IMR-90 (cell line): Measurements from ENCODE around the gene ZNF618. TPM values are rescaled to one million over a fixed set of nuclear protein-coding genes. Genes with fewer than 3 reads are reported as not detected.

Experiments used
- ATAC-seq: fragments of 200-7000 bp; cut with Tn5 transposase; 2 replicates; pipeline ENCODE4 v1.9.1; 2020; ENCODE audit warnings: low read depth, mild to moderate bottlenecking, moderate library complexity
- BruUV-seq: library from RNA; stranded (reverse); fragments of 400-500 nt; replicated peaks from 2 replicates; lab custom pipeline; 2021; lab: Mats Ljungman, UMichigan
- CTCF ChIA-PET: fragments of 300-600 bp; formaldehyde crosslinking; extraction: SDS; loops from one replicate; lab custom pipeline; 2021; ENCODE audit warnings: antibody characterized with exemption; lab: Yijun Ruan, JAX
- POLR2A ChIA-PET: fragments of 300-600 bp; sonication (Branson Sonifier 250); formaldehyde crosslinking; loops from one replicate; lab custom pipeline; 2022; ENCODE audit warnings: antibody characterized with exemption; ENCODE audit not compliant: unreplicated experiment; lab: Charles Lee
- DNase-seq: peaks from one replicate; pipeline ENCODE4 v3.0.0; 2013
- H2AFZ ChIP-seq: replicated peaks from 2 replicates; pipeline ENCODE3; 2013; ENCODE audit warnings: low read length, mild to moderate bottlenecking; ENCODE audit not compliant: poor library complexity
- H2AK5ac ChIP-seq: 2 replicates; pipeline ENCODE4 v1.6.1; 2013; ENCODE audit warnings: low read depth, low read length, inconsistent platforms
- H2AK9ac ChIP-seq: replicated peaks from 2 replicates; pipeline ENCODE3; 2013; ENCODE audit warnings: mild to moderate bottlenecking, low read depth, low read length, moderate library complexity; ENCODE audit not compliant: poor library complexity
- H2BK120ac ChIP-seq: 2 replicates; pipeline ENCODE4 v1.6.1; 2013; ENCODE audit warnings: low read depth, low read length, inconsistent platforms
- H2BK15ac ChIP-seq: 3 replicates; pipeline ENCODE4 v1.6.1; 2013; ENCODE audit warnings: low read depth, low read length, inconsistent platforms
- H2BK20ac ChIP-seq: 2 replicates; pipeline ENCODE4 v1.6.1; 2013; ENCODE audit warnings: low read depth, mild to moderate bottlenecking, inconsistent platforms, low read length, moderate library complexity
- H2BK5ac ChIP-seq: 2 replicates; pipeline ENCODE4 v1.6.1; 2013; ENCODE audit warnings: mild to moderate bottlenecking, low read depth, low read length, inconsistent platforms; ENCODE audit not compliant: poor library complexity, severe bottlenecking
- H3K14ac ChIP-seq: replicated peaks from 2 replicates; pipeline ENCODE4 v1.6.1; 2013; ENCODE audit warnings: low read depth, low read length, inconsistent platforms
- H3K18ac ChIP-seq: 2 replicates; pipeline ENCODE4 v1.6.1; 2013; ENCODE audit warnings: low read depth, low read length, control low read depth
- H3K23ac ChIP-seq: 2 replicates; pipeline ENCODE4 v1.6.1; 2013; ENCODE audit warnings: low read depth, low read length, inconsistent platforms
- H3K27ac ChIP-seq: 2 replicates; pipeline ENCODE4 v1.5.1; 2013; ENCODE audit warnings: mild to moderate bottlenecking, control low read depth, low read length; ENCODE audit not compliant: insufficient read depth
- H3K27me3 ChIP-seq: 2 replicates; pipeline ENCODE4 v1.6.1; 2013; ENCODE audit warnings: low read length; ENCODE audit not compliant: control insufficient read depth, insufficient read depth
- H3K36me3 ChIP-seq: 2 replicates; pipeline ENCODE4 v1.6.1; 2013; ENCODE audit warnings: low read length, mixed read lengths; ENCODE audit not compliant: control insufficient read depth, insufficient read depth
- H3K4ac ChIP-seq: 2 replicates; pipeline ENCODE4 v1.6.1; 2013; ENCODE audit warnings: low read depth, low read length, inconsistent platforms
- H3K4me1 ChIP-seq: 2 replicates; pipeline ENCODE4 v1.6.1; 2013; ENCODE audit warnings: low read length, mixed read lengths; ENCODE audit not compliant: control insufficient read depth, insufficient read depth
- H3K4me2 ChIP-seq: 2 replicates; pipeline ENCODE4 v1.6.1; 2013; ENCODE audit warnings: low read depth, mild to moderate bottlenecking, control low read depth, low read length, moderate library complexity
- H3K4me3 ChIP-seq: 2 replicates; pipeline ENCODE4 v1.5.1; 2013; ENCODE audit warnings: low read depth, mild to moderate bottlenecking, control low read depth, low read length, moderate library complexity; ENCODE audit not compliant: insufficient read depth
- H3K56ac ChIP-seq: 2 replicates; pipeline ENCODE4 v1.6.1; 2013; ENCODE audit warnings: low read length, inconsistent platforms; ENCODE audit not compliant: insufficient read depth; ENCODE audit errors: extremely low read depth
- H3K79me1 ChIP-seq, 2 experiments: 2 replicates each; pipeline ENCODE4 v1.6.1; 2013; ENCODE audit warnings: low read length in 2 of 2, inconsistent platforms in 1 of 2, low read depth in 1 of 2
- H3K9ac ChIP-seq: 2 replicates; pipeline ENCODE4 v1.6.1; 2013; ENCODE audit warnings: low read depth, low read length, control low read depth
- H3K9me1 ChIP-seq: 2 replicates; pipeline ENCODE4 v1.6.1; 2013; ENCODE audit warnings: low read length, inconsistent platforms; ENCODE audit not compliant: insufficient read depth
- H3K9me3 ChIP-seq: 2 replicates; pipeline ENCODE4 v1.6.1; 2013; ENCODE audit warnings: low read length; ENCODE audit not compliant: control insufficient read depth, insufficient read depth
- H4K20me1 ChIP-seq: 2 replicates; pipeline ENCODE4 v1.6.1; 2013; ENCODE audit warnings: low read length, inconsistent platforms; ENCODE audit not compliant: insufficient read depth
- H4K5ac ChIP-seq: 2 replicates; pipeline ENCODE4 v1.6.1; 2013; ENCODE audit warnings: mild to moderate bottlenecking, low read depth, low read length, control low read depth
- H4K8ac ChIP-seq, 2 experiments: 2 replicates each; pipeline ENCODE4 v1.6.1; 2013; ENCODE audit warnings: low read depth in 2 of 2, low read length in 2 of 2, control low read depth in 1 of 2, inconsistent platforms in 1 of 2
- H4K91ac ChIP-seq: 2 replicates; pipeline ENCODE4 v1.6.1; 2013; ENCODE audit warnings: low read depth, low read length, inconsistent platforms; ENCODE audit not compliant: insufficient read depth
- CEBPB ChIP-seq: IDR thresholded peaks from 2 replicates; pipeline ENCODE4 v1.6.1; 2012; ENCODE audit warnings: low read depth, low read length, improper control_type of control experiment
- CHD1 ChIP-seq: IDR thresholded peaks from 2 replicates; pipeline ENCODE4 v1.6.1; 2012; ENCODE audit warnings: low read depth, low read length, improper control_type of control experiment
- FOS ChIP-seq: fragments of 150-350 bp; IDR thresholded peaks from 2 replicates; pipeline ENCODE4 v1.6.1; 2016; ENCODE audit warnings: low read depth, low read length
- MAZ ChIP-seq: IDR thresholded peaks from 2 replicates; pipeline ENCODE4 v1.6.1; 2012; ENCODE audit warnings: low read depth, mild to moderate bottlenecking, low read length, improper control_type of control experiment, moderate library complexity, borderline replicate concordance
- POLR2A ChIP-seq: IDR thresholded peaks from 2 replicates; pipeline ENCODE4 v1.6.1; 2012; ENCODE audit warnings: mild to moderate bottlenecking, low read depth, low read length
- RAD21 ChIP-seq: IDR thresholded peaks from 2 replicates; pipeline ENCODE4 v1.6.1; 2012; ENCODE audit warnings: low read length, improper control_type of control experiment
- RCOR1 ChIP-seq: IDR thresholded peaks from 2 replicates; pipeline ENCODE4 v1.6.1; 2012; ENCODE audit warnings: mild to moderate bottlenecking, low read length, improper control_type of control experiment; ENCODE audit not compliant: insufficient replicate concordance
- RFX5 ChIP-seq: IDR thresholded peaks from 2 replicates; pipeline ENCODE4 v1.8.0; 2012; ENCODE audit warnings: low read depth, mild to moderate bottlenecking, low read length, moderate library complexity
- SMC3 ChIP-seq: fragments of 150-350 bp; IDR thresholded peaks from 2 replicates; pipeline ENCODE4 v1.6.1; 2016; ENCODE audit warnings: low read depth, mild to moderate bottlenecking, antibody characterized with exemption, low read length, moderate library complexity
- dilution Hi-C: fragments of 300-500 bp; cut with HindIII; formaldehyde crosslinking; loops from one replicate; pipeline ENCODE4 v1.14.3; 2018; ENCODE audit warnings: low sequenced_read_pairs; ENCODE audit not compliant: unreplicated experiment
- in situ Hi-C: fragments of 300-500 bp; cut with MboI; formaldehyde crosslinking; loops from 3 replicates; pipeline ENCODE4 v1.14.3; 2019; ENCODE audit warnings: low sequenced_read_pairs, inconsistent platforms, mixed read lengths
- intact Hi-C: fragments of 100-400 bp; cut with micrococcal nuclease; formaldehyde crosslinking; loops from 2 replicates; pipeline ENCODE4 v1.10.0; 2022
- polyA plus RNA-seq, 3 experiments: library from polyadenylated mRNA; depleted of rRNA; stranded (reverse); fragments of >200 nt; gene quantifications; 2 replicates each; pipeline ENCODE4 v1.2.3, GENCODE V29; 2012; ENCODE audit warnings: low replicate concordance in 1 of 3
- total RNA-seq: library from RNA; depleted of rRNA; stranded (reverse); fragments of >200 nt; gene quantifications from 2 replicates; pipeline ENCODE4 v1.2.3, GENCODE V29; 2012
- TF ChIP-seq, protein P1 (sequence below): fragments of 150-350 bp; IDR thresholded peaks from 2 replicates; pipeline ENCODE4 v1.6.1; 2017; ENCODE audit warnings: mild to moderate bottlenecking, antibody characterized with exemption, low read length, low read depth
- TF ChIP-seq, protein P2 (sequence below): conservative IDR thresholded peaks from 2 replicates; pipeline ENCODE4 v1.5.1; 2012; ENCODE audit warnings: mild to moderate bottlenecking, low read depth, low read length, improper control_type of control experiment
- TF ChIP-seq, protein P3 (sequence below): fragments of 150-350 bp; IDR thresholded peaks from 2 replicates; pipeline ENCODE4 v1.6.1; 2016; ENCODE audit warnings: low read depth, mild to moderate bottlenecking, low read length, moderate library complexity, borderline replicate concordance

ZNF618 gene
- total and polyA plus RNA-seq, 2 of the 4 experiments (the other 2 are of a cell fraction): 8.2 to 9.4 TPM

DNA sequence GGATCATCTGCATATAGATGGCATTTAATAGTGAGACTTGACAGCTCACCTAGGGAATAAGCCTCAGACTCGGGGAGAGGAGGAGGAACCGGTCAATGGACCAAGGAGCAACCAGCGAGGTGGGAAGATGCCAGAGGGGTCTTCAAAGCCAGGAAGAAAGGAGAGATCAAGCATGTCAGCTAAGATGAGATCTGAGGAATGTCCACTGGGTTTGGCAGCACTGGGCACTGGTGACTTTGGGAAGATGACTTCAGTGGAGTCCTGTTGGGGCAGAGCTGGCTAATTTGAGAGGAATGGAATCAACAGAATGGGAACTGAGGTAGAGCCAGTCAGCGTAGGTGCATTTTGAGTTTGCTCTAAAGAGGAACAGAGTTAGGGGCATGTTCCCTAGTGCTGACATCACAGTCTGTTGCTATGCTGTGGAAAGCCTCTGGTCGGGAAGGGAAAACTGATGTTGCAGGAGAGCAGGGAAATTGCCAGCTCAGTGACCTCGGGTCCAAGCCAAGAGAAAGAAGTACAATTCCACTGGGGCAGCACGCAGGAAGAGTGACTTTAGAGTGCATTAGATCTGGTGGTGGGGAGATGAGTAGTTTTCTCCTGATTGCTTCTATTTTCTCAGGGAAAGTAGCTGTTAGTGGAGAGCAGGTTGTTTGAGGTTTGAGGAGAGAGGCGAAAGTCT lies 56.9 kb downstream of the ZNF618 start (continued):
- TF ChIP-seq, protein P1, sequence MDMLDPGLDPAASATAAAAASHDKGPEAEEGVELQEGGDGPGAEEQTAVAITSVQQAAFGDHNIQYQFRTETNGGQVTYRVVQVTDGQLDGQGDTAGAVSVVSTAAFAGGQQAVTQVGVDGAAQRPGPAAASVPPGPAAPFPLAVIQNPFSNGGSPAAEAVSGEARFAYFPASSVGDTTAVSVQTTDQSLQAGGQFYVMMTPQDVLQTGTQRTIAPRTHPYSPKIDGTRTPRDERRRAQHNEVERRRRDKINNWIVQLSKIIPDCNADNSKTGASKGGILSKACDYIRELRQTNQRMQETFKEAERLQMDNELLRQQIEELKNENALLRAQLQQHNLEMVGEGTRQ: no peak

DNA sequence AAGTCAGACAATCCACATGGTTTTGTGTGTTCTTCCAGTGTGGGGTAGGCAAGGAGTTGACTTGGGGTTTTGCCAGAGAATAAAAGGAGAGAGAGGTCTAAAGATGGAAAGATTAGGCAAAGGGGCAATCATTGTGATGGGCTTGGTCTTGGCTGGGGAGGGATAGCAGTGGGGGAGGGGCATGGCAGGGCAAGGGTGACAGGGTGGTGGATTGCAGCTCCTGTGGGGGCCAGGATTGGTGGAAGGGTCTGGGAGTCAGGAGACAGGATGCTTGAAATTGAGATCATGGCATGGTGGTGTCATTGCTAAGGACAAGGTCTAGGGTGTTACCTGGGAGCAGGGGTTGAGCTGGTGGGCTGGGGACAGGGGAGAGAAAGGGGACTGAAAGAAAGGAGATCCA lies 57.6 kb downstream of the ZNF618 start:
- intact Hi-C loops: no loop called here
- no peak overlapping the region for H4K5ac ChIP-seq
- H3K27ac ChIP-seq: no peak overlapping the region
- ChIA-PET CTCF (no interaction called here), POLR2A (no interaction called here)
- no peak overlapping the region for H3K14ac ChIP-seq
- H2BK5ac ChIP-seq: no peak overlapping the region
- no peak overlapping the region for H4K8ac ChIP-seq
- no peak overlapping the region for H2AK5ac ChIP-seq
- H3K4ac ChIP-seq: no peak overlapping the region
- ATAC-seq: no peak
- no peak overlapping the region for H2BK15ac ChIP-seq
- no peak overlapping the region for H2BK20ac ChIP-seq
- H3K9ac ChIP-seq: no peak overlapping the region
- peaks cover 51% of the 10 kb centered on the region; the same call in 1 of the 2 replicates for H4K20me1 ChIP-seq
- H3K79me1 ChIP-seq: peaks cover 42 to 85% of the 10 kb centered on the region in 2 experiments
- no peak overlapping the region for H3K18ac ChIP-seq
- peaks cover 4% of the 10 kb centered on the region for H3K9me3 ChIP-seq
- no peak overlapping the region for H2AFZ ChIP-seq
- no peak overlapping the region; the same call in 1 of the 2 replicates for H4K91ac ChIP-seq
- H2BK120ac ChIP-seq: no peak overlapping the region
- 0 out of 2 replicates have a peak overlapping the region, but pooled peaks have one; percentile 15 for H3K23ac ChIP-seq
- BruUV-seq: no TSS peak
- peaks cover 36% of the 10 kb centered on the region for H3K9me1 ChIP-seq
- H3K27me3 ChIP-seq: no peaks in the 10 kb centered on the region
- DNase-seq: no peak
- no peaks in the 10 kb centered on the region for H3K36me3 ChIP-seq
- no peak overlapping the region for H3K56ac ChIP-seq
- in situ Hi-C loops: no loop called here
- H2AK9ac ChIP-seq: no peak overlapping the region
- H3K4me2 ChIP-seq: no peak overlapping the region
- H3K4me1 ChIP-seq: peaks cover 8% of the 10 kb centered on the region
- dilution Hi-C loops: no loop called here
- no peak overlapping the region for H3K4me3 ChIP-seq
- TF ChIP-seq CEBPB (no peak), FOS (no peak), POLR2A (no peak), RAD21 (no peak), MAZ (no peak), RFX5 (no peak), SMC3 (no peak), CHD1 (no peak), RCOR1 (no peak)
- TF ChIP-seq, protein P2, sequence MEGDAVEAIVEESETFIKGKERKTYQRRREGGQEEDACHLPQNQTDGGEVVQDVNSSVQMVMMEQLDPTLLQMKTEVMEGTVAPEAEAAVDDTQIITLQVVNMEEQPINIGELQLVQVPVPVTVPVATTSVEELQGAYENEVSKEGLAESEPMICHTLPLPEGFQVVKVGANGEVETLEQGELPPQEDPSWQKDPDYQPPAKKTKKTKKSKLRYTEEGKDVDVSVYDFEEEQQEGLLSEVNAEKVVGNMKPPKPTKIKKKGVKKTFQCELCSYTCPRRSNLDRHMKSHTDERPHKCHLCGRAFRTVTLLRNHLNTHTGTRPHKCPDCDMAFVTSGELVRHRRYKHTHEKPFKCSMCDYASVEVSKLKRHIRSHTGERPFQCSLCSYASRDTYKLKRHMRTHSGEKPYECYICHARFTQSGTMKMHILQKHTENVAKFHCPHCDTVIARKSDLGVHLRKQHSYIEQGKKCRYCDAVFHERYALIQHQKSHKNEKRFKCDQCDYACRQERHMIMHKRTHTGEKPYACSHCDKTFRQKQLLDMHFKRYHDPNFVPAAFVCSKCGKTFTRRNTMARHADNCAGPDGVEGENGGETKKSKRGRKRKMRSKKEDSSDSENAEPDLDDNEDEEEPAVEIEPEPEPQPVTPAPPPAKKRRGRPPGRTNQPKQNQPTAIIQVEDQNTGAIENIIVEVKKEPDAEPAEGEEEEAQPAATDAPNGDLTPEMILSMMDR: no peak
- TF ChIP-seq, protein P1: no peak
- TF ChIP-seq, protein P3, sequence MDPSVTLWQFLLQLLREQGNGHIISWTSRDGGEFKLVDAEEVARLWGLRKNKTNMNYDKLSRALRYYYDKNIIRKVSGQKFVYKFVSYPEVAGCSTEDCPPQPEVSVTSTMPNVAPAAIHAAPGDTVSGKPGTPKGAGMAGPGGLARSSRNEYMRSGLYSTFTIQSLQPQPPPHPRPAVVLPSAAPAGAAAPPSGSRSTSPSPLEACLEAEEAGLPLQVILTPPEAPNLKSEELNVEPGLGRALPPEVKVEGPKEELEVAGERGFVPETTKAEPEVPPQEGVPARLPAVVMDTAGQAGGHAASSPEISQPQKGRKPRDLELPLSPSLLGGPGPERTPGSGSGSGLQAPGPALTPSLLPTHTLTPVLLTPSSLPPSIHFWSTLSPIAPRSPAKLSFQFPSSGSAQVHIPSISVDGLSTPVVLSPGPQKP: no peak
